Inferior parietal cortex (tissue), 1 donor: ENCODE measurements around the gene MTCH1.

ENCODE experiments used
- DNase-seq: peaks from one replicate; pipeline ENCODE4 v3.0.0-alpha.2; 2016; ENCODE audit errors: extremely low spot score

Gene MTCH1

GRCh38 chr6:36926708-36927513, 59.1 kb downstream of the MTCH1 start:
- DNase-seq, result no peak

DNA sequence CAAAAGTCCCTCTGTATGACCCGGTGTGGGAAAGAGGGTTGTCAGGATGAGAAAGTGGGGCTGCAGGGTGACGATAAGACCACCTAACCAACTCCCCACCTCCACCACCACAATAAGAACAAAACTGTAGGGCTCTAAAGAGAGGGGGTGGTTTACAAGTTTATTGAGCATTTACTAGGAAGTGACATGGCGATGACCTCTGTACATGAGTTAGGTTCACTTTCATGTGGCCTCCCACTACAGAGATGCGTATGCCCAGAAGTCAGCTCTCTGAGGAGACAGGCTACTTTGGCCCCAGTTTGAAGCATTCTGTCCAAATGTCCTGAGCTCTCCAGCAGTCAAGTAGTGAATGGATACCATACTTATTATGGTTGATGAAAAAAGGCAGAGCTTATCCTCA, 60.2 kb downstream of the MTCH1 start:
- no peak for DNase-seq

- no peak for DNase-seq
Observed at GRCh38 chr6:36924778-36925374, 61.1 kb downstream of the MTCH1 start.

- DNase-seq, result no peak
Observed at GRCh38 chr6:36924131-36924530, 61.9 kb downstream of the MTCH1 start.

- DNase-seq, result no peak
Observed at GRCh38 chr6:36920546-36920945, 65.5 kb downstream of the MTCH1 start.

GRCh38 chr6:36920049-36920448, 65.9 kb downstream of the MTCH1 start:
- DNase-seq, result no peak
